GM21367 (cell line): Measurements from ENCODE around the gene LZTS2.
"Not testable (repeated sequence)": the region's sequence is repeated elsewhere in the genome, so short reads cannot be mapped to it uniquely, and the experiment has no call there.

ENCODE experiments used
- ATAC-seq: cut with Tn5 transposase; IDR thresholded peaks from one replicate; pipeline ENCODE4 v1.9.1; 2021; ENCODE audit not compliant: unreplicated experiment

The LZTS2 gene

GRCh38 chr10:101031796-101032636 lies 32.4 kb downstream of the LZTS2 start:
- ATAC-seq, result no peak

DNA sequence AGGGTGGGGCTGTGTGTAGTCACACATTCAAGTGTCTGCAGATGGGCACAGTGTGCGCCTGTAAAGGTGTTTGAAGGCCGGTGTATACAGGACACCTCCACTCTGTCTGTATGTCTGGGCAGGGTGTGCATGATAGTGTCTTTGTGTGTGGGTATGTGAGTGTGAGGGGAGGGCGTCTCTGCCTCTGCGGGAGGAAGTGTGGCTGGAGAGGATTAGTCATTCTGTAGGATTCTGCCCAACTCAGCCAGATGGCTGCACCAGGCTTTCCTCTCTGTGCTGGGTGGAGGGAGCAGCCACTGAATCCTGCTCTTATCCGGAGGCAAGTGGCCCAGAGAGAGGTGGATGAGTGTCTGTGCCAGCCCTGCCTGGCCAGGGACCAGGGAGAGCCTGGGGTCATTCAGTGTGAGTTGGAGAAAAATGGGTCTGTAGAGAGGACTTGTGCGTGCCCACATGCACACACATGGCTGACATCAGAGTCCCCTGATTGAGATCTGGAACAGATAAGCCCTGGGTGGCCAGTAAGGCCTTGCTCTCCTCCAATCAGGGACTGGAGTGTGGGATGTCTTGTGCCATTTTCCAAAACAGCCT lies 33.1 kb downstream of the LZTS2 start:
- no peak for ATAC-seq

- ATAC-seq, result no peak
These were observed 33.7 kb downstream of the LZTS2 start for GRCh38 chr10:101033276-101033675.

GRCh38 chr10:101034404-101034803 lies 34.8 kb downstream of the LZTS2 start:
- not testable (repeated sequence) for ATAC-seq

DNA sequence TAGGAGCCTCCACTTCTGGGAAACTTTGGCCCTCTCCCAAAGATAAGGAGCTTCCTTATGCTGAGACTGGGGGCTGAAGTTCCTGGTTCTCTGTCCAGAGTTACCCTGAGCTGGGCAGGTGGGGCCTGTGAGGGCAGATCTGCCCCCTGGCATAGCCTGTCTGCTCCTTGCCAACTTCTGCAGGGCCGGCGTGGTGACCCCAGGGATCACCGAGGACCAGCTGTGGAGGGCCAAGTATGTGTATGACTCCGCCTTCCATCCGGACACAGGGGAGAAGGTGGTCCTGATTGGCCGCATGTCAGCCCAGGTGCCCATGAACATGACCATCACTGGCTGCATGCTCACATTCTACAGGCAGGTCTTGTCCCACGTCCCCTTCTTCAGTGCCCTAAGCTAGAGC lies 35.7 kb downstream of the LZTS2 start:
- ATAC-seq, result no peak

GRCh38 chr10:101035916-101036702 lies 36.5 kb downstream of the LZTS2 start:
- ATAC-seq, result no peak

DNA sequence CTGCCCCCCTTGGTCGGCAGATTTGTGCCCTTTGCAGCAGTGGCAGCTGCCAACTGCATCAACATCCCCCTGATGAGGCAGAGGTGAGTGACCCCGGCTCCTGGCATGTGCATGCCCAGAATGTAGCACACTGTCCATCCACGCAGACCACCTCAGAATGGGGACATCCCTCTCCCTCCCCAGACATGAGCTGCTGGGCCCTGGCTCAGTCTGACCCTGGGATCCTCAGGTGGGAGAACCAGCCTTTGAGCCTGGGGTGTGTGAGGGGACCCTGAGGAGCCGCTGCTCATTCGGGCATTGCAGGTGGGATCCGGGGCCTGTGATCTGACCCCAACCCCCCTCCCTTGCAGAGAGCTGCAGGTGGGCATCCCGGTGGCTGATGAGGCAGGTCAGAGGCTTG lies 37.1 kb downstream of the LZTS2 start:
- no peak for ATAC-seq

DNA sequence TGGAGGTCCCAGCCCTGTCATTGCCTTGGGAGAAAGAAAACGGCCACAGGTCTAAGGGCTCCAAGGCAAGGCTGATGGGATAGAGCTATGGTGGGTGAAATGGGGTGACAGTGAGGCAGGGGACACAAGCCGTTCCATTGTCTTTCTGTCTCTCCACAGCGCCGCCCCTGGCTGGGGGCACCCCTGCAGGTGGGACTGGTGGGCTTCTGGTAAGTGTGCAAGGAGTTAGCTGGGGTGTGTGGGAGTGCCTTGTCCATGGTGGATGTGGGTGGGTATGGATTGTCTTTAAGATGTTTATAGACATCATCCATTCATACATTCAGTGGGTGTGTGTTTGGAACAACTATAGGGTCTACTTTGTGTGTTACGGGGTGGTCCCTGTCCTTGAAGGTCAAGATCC lies 38.9 kb downstream of the LZTS2 start:
- no peak for ATAC-seq

GRCh38 chr10:101040061-101040460 lies 40.5 kb downstream of the LZTS2 start:
- no peak for ATAC-seq

DNA sequence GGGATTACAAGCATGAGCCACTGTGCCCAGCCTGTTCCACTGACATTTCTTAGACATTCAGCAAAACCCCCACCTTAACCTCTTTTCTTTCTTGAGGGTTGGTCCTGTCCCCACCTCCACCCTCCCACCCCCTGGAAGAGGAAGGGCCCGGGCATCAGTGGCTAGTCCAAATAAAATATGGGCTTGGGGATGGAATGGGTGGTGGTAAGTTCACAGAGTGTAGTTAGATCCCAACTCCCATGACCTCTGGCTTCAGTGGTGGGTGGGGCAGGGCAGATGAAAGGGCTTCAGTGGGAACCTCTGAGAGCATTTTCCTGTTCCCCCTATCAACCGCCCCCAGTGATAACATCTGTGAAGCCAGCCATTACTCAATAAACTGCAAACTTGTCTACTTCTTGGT lies 41.2 kb downstream of the LZTS2 start:
- no peak for ATAC-seq

DNA sequence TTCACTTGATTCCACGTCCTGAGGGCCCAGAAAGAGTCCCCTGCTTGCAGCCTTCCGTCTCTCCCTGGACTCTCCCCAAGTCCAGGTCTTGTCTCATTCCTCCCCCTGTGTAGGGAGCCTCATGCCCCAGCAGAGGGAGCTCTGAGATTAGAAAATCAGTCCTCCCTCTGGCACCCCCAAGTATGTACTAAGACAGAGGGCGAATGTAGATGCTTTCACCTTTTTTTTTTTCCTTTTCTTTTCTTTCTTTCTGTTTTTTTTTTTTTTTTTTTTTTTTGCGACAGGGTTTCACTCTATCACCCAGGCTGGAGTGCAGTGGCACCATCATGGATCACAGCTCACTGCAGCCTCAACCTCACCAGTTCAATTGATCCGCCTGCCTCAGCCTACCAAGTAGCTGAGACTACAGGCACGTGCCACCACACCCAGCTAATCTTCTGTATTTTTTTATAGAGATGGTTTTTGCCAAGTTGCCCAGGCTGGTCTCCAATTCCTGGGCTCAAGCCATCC lies 41.7 kb downstream of the LZTS2 start:
- no peak for ATAC-seq

DNA sequence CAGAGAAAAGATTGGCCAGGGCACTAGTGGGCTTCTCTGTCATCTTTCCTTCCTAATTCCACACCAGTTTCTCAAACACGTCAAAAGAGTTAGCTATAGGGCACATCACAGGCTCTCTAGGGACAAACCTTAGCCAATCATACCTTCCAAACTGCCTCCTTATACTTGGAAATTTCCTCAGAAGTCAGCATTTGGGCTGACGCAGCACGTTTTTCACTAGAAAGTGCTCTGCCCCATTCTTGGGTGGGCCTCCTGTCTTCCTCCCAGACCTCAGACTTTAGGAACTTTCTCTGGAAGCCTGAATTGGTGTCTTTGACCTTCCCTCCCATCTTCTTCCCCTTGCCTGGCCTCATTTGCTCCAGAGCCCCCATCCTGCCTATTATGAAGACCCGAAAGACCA lies 42.5 kb downstream of the LZTS2 start:
- no peak for ATAC-seq

DNA sequence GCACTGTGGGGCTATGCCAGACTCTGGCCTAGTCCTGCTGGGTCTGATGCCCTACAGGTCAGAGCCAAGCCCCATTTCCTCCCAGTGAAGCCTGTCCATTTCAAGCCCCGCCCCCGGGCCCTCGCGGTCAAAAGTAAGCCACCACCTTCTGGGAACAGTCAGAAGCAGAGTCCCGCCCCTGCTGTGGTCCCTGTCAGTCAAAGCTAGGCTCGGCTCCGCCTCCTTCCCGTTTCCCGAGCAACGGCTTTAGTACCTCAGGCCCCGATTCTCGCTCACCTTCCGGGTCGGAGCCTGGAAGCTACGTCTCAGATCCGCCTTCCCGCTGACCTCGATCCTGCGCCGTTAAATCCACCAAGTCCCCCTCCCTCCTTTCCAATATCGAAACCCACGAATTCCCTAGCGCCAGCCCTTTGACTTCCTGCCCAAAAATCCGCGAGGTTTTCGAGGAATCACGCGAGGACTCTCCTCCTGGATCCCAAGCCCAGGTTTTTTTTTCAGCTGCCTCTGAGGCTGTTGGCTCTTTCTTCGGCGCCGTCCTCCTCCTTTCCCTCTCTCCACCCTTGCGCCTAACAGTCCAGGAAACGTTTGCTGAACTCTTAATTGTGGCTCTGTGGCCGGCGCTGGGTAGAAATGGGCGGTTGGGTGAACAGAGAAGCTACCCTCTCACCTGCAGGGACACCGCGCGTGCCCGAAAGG lies 43.2 kb downstream of the LZTS2 start:
- ATAC-seq, result peak; percentile 92

- no peak for ATAC-seq
These were observed 43.7 kb downstream of the LZTS2 start for GRCh38 chr10:101043363-101043707.

- no peak for ATAC-seq
These were observed 44.5 kb downstream of the LZTS2 start for GRCh38 chr10:101044117-101044516.

DNA sequence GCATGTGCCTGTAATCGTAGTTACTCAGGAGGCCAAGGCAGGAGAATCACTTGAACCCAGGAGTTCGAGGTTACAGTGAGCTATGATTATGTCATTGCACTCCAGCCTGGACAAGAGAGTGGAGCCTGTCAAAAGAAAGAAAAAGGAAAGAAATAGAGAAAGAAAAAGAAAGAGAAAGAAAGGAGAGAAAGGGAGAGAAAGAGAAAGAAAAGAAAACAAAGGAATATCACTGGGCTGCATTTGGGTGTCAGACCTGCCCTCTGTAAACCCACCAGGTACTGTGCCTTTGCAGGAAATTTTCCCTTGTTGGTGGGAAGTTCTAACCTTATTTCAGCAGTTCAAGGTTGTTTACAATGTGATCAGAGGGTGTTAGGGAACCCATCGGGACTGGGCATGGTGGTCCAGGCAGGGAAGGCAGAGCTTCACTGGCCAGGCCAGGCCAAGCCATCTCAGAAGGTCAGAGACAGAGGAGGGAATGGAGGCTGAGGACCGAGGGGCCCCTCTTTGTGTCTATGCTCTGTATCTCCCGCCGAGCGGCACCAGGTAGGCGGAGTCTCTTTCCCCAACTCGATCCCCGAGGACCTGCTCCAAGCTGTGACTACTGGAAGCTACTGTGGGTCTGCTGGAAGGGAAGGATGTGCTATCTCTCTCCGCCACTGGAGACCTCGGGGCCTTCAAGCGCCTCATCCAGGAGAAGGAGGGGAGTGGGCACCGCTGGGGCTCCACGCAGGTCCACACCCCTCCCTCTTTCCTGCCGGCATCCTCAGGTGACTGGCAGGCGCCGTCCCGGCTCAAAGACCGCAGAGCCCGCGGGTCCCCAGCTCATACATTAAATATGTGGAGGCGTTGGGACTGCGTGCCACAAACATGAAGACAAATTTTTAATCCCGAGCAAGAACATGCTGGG lies 47.0 kb downstream of the LZTS2 start:
- ATAC-seq, result no peak

- ATAC-seq, result no peak
These were observed 47.7 kb downstream of the LZTS2 start for GRCh38 chr10:101047268-101047667.

DNA sequence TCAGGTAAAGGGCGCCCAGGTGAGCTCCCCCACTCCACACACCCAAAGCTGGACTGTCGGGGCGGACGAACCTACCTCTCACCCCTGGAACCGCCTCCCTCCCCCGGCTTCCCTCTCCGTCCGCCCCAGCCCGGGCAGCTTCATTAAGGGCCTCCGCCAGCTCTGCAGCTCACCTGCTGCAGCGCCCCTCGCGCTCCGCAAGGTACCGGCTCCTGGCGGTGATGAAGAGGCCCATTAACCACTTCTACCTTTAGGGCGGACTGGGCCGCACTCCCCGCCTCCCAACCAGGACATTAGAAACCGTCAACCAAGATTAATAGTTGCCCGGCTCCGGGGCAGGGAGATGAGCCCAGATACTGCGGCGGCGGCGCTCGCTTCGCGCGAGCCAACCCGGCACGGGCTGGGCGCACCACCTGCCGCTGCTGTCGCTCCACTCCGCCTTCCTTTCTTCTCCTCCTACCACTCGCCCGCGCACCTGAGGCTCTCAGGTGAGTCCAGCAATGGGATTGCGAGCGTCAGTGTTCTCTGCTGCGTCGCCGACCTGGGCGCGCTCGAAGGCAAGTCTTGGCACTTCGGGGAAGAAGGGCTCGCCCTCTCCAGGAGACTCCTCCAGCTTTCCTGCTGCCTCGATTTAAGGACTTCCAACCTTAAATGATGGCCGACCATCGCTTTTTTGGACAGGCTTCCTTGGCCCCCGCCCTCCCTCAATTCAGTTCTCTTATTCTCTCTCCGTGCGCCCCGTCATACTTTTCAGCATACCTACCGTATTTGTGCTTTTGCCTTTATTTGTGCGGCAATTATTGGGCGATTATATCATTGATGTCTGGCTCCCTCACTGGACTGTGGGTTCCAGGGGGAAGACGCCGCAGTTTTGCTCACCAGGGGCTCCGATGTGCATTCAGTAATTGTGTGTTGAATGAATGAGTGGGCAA lies 48.6 kb downstream of the LZTS2 start:
- no peak for ATAC-seq
